Islet of Langerhans (tissue), 1 donor: ENCODE data around the gene DLGAP1.

ENCODE experiments used
- FAIRE-seq: peaks from one replicate; lab custom pipeline; 2011; peaks lifted over from hg19 to GRCh38; lab: Jason Lieb, UNC

Gene DLGAP1

GRCh38 chr18:3931013-3931315 lies 524.1 kb downstream of the DLGAP1 start:
- FAIRE-seq: no peak

GRCh38 chr18:3930126-3931012 lies 524.7 kb downstream of the DLGAP1 start:
- FAIRE-seq: no peak

GRCh38 chr18:3924455-3924854 lies 530.7 kb downstream of the DLGAP1 start:
- no peak for FAIRE-seq

- FAIRE-seq: no peak
Observed at GRCh38 chr18:3923750-3924149, 531.4 kb downstream of the DLGAP1 start.

DNA sequence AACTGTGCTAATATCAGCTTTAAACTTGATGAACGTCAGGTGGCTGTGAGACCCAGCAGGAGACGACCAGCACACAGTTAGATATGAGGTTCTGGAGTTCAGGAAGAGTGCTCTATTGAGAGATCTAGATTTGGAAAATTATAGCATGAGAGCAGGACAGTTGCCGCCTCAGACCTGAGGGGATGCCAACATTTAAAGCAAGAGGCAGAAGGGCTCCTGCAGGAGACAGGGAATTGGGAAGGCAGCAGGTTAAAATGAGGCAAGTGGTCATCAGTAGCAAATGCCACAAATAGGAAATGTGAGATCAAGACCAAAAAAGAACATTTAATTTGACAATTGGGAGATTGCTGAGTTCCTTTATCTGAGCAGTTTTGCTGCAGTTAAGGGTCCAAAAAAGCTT lies 533.3 kb downstream of the DLGAP1 start:
- FAIRE-seq: no peak

- no peak for FAIRE-seq
Observed at GRCh38 chr18:3920832-3921231, 534.3 kb downstream of the DLGAP1 start.

- no peak for FAIRE-seq
Observed at GRCh38 chr18:3919396-3920061, 535.6 kb downstream of the DLGAP1 start.

GRCh38 chr18:3916082-3916481 lies 539.0 kb downstream of the DLGAP1 start:
- FAIRE-seq: no peak

- FAIRE-seq: no peak
Observed at GRCh38 chr18:3914833-3915610, 540.1 kb downstream of the DLGAP1 start.

GRCh38 chr18:3914109-3914508 lies 541.0 kb downstream of the DLGAP1 start:
- no peak for FAIRE-seq

DNA sequence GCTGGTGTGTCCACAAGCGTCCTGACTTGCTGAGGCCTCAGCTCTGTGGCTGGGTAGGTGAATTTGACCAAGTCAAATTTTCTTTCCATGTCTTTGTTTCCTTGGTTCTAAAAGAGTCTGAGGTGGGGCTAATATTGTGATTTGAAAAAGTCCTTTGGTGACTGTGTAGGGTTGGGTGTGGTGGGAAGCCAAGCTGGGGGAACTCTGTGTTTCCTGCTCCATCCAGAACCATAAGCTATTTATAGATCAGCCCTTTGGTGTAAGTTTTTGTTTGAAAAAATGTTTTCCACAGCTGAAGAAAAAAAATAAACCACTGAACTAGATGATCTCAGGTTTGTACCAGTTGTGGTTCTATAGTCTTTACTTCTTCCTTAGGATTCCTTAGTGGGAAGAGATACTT lies 542.4 kb downstream of the DLGAP1 start:
- no peak for FAIRE-seq

GRCh38 chr18:3911413-3911812 lies 543.7 kb downstream of the DLGAP1 start:
- no peak for FAIRE-seq

DNA sequence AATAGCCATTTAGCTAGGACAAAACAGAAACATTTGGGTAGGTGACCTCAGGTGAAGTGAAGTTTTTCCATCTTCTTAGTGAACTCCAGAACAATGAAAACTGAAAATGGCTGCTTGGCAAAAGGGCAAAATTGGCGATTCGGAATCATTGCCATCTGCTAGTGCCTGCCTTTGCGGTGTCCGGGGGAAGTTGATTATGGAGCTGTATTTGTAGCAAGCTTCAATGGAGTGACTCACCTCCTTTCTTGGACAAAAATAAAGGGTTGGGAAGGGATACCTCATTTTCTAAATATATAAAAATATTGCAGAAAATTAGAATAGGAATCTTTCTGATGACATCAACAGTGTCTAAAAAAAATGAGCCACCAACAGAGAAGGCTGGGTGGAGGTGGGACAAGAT lies 544.6 kb downstream of the DLGAP1 start:
- no peak for FAIRE-seq

- FAIRE-seq: no peak
Observed at GRCh38 chr18:3907955-3908354, 547.2 kb downstream of the DLGAP1 start.

- no peak for FAIRE-seq
Observed at GRCh38 chr18:3906116-3906750, 548.9 kb downstream of the DLGAP1 start.

- FAIRE-seq: no peak
Observed at GRCh38 chr18:3903337-3903736, 551.8 kb downstream of the DLGAP1 start.

- no peak for FAIRE-seq
Observed at GRCh38 chr18:3902676-3903075, 552.4 kb downstream of the DLGAP1 start.

GRCh38 chr18:3901811-3902210 lies 553.3 kb downstream of the DLGAP1 start:
- FAIRE-seq: no peak

DNA sequence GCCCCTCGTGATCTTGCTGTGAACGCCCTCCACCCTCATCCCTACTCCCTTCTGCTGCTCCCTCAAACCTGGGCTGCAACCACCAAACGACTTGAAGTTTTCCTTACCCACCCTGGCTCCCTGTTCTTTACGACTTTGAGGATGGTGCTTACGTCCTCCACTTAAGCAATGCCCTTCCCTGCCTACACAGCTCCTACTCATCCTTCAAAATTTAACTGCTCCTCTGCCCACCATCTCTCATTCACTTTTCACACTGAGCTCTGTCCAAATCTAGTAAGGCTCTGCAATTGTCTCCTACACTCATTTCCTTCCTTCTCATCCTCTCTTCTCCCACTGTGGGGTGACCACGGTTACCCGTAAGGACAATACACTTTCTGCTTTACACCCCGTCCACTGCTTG lies 554.1 kb downstream of the DLGAP1 start:
- FAIRE-seq: no peak

DNA sequence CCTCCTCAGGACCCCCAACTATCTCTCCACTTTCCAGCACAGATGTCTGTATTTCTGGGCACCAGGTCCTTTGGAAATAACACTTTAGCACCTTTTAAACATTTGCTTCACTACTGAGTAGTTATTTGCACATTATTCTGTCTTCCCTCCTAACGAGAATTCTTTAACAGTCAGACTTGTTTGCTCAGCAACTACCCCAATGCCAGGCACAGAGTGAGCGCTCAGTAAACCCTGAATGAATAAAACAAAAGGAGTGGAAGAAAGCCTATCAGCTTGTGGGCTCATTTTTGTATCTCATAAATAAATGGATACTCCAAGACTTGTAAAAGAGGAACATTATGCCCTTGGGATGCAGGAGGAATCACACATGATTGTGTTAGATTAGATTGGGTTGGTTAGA lies 554.8 kb downstream of the DLGAP1 start:
- FAIRE-seq: no peak

DNA sequence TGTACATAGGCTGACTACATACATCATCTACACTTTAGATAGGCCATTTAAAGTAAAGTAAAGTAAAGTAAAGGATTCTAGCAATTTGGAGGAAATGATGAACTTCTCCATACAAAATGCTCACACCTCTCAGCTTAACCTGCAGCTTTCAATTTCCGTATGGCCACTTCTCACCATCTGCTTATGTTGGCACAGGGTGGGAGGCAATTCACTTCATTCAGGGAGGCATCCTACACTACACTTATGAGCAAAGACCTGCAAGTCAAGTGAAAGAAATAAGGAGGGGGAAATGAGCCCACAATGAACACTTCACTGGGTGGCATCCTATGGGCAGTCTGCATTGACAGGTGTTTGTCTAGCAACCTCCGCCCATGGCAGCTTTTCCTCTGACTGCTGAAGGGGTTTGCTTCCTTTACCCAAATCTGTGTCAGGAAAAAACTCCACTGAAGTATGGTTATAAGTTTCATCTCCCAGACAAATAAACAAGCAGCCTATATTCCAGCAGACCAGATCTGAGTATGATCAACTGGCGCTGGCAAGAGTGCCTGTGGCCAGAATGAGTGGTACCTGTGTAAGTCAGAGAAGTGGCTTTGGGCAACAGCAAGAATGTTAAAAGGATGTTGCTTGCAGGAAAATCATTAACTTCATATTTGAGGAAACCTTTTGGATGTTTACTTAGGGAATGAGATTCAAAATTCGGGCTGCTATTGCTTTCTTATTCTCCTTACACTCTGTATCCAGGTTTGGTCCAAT lies 556.1 kb downstream of the DLGAP1 start:
- no peak for FAIRE-seq

DNA sequence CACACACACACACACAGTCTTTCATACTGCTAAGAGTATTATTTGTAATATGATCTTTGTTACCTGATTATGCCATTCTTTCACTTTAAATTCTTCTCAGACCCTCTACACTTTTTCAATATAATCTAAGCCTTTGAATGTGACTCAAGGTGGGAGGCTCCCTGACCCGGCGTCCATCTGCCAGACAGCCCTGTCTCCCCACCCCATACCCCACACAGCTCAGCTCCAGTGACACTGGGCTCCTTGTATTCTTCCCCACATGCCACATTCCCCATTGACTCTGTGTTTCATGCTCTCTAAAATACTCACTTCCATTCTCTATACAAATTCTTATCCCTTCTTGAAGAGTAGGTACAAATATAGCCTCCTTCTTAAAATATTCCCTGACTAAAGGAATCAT lies 563.0 kb downstream of the DLGAP1 start:
- no peak for FAIRE-seq
